Putamen (tissue), 1 donor: ENCODE results near the gene CLP1.
"Not testable (repeated sequence)": the region's sequence is repeated elsewhere in the genome, so short reads cannot be mapped to it uniquely, and the experiment has no call there.

ENCODE experiments used
- DNase-seq: peaks from one replicate; pipeline ENCODE4 v3.0.0-alpha.2; 2016; ENCODE audit warnings: low spot score

CLP1 gene

DNA sequence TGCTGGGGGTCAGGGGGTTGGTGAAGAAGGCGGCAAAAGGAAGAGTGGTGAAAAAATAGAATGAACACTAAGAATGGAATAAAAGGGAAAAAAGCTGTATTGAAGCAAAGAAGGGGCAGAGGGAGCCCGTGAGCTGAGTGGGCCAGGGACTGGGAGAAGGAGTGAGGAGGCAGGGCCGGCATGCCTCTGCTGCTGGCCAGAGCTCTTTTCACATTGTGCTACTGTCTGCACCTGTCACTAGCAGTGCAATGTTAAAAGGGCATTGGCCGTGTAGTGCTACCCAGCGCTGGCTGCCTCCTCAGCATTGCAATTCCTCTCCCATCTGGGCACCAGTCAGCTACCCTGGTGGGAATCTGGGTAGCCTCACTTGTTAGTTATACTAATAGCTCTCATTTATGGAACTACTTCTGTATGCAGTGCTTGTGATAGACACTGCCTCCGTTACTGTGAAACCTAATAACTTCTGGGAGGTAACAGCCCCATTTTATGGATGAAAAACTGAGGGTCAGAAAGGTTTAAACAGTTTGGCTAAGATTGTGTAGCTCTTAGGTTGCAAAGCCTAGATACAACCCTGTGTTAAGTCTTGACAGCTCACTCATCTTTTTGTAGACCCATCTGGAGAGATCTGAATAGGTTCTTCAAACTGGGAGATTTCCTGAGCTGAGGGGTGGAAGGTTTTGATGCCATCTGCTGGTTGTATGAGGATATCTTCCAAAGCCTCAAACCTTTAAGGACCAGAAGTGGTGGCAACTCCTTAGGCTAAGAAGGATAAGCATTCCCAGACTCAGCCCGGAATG is 16.4 kb upstream of the CLP1 start:
- peak; percentile 43 for DNase-seq

- no peak for DNase-seq
Measured at GRCh38 chr11:57643802-57644201, 13.8 kb upstream of the CLP1 start.

- no peak for DNase-seq
Measured at GRCh38 chr11:57644748-57645688, 12.5 kb upstream of the CLP1 start.

GRCh38 chr11:57645689-57646085 is 11.9 kb upstream of the CLP1 start:
- DNase-seq, result no peak

DNA sequence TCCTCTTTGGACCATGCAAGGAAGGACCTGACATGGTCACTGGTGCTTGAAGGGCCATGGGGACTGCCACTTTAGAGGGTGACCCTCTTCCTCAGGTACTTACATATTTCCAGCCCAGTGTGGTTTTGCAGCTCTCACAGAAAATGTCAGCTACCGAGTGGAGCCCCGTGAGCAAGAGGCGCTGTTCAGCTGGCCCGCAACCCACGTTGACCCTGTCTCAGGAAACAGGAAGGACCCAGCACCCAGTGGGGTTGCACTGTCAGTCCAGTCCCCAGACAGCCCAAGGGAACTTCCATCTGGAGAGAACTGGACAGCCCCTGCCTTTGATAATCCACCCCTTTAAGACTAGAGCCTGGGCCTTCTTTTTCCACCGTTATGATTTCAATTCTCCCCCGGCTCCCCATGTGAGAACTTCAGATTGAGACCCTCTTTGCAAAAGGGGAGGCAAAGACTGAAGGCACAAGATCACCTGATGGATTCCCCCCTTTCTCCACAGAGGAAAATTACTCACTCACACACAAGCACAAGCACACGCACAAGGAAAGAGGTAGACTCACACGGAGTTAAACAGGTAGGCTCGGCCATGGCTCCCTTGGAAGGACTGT is 11.3 kb upstream of the CLP1 start:
- no peak for DNase-seq

- DNase-seq, result no peak
Measured at GRCh38 chr11:57646799-57647303, 10.7 kb upstream of the CLP1 start.

GRCh38 chr11:57647372-57647771 is 10.2 kb upstream of the CLP1 start:
- no peak for DNase-seq

GRCh38 chr11:57647960-57648800 is 9.4 kb upstream of the CLP1 start:
- DNase-seq, result no peak

GRCh38 chr11:57648801-57649735 is 8.5 kb upstream of the CLP1 start:
- no peak for DNase-seq

DNA sequence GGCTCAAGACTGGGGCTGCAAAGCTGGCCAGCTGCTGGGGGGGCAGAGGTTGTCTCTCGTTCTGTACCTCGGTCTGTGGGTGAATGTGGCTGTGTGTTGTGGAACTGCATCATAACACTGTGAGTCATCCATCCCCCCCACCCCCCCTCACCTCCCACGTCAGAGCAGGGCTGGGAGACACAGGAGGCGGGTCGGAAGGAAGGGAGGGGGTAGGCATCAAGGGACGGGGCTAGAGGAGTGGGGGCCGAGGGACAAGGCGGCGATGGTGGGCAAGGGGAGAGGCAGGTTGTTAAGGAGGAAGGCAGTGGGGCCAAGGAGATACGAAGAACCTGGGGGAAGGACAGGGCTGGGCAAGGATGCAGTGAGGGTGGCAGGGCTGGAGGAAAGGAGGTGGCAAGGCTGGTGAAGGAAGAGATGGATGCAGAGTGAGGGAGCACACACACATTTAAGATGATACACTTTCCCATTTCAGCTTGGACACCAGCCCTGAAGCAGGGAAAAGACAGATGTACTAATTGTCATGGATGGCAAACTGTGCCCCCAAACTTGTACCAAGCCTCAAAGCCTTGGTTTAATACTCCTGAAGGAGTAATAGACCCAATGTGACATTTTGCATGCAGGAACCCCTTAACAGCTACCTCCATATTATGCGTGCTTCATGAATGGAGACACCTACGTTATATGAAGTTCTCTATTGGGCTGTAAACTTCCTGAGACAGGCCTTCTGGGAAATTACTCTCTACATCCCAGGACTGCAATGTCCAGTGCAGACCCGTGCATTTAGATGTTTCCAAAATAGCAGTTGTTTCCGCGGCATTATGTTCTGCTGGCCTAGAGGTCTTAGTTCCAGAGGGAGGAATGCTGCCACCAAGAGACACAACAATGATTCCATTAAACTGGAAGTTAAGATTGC is 7.5 kb upstream of the CLP1 start, which contains the start of gene YPEL4:
TSS of gene YPEL4 (minus strand) at position 87 of the 913 bp plus-strand sequence. CDS start 2,805 bp downstream, outside the sequence.
- peak; percentile 89 for DNase-seq

DNA sequence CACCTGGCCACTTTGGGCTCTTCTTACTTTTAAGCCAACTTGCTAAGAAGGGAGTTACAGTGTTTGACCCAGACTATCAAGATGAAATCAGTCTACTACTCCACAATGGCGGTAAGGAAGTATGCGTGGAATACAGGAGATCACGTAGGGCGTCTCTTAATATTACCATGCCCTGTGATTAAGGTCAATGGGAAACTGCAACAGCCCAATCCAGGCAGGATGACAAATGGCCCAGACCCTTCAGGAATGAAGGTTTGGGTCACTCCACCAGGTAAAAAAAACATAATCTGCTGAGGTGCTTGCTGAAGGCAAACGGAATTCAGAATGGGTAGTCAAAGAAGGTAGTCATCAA is 6.8 kb upstream of the CLP1 start:
- no peak for DNase-seq

GRCh38 chr11:57651408-57651807 is 6.2 kb upstream of the CLP1 start:
- no peak for DNase-seq

- DNase-seq, result not testable (repeated sequence)
Measured at GRCh38 chr11:57652230-57652629, 5.3 kb upstream of the CLP1 start.

- no peak for DNase-seq
Measured at GRCh38 chr11:57652662-57653061, 4.9 kb upstream of the CLP1 start.

- DNase-seq, result no peak
Measured at GRCh38 chr11:57653163-57653562, 4.4 kb upstream of the CLP1 start.

DNA sequence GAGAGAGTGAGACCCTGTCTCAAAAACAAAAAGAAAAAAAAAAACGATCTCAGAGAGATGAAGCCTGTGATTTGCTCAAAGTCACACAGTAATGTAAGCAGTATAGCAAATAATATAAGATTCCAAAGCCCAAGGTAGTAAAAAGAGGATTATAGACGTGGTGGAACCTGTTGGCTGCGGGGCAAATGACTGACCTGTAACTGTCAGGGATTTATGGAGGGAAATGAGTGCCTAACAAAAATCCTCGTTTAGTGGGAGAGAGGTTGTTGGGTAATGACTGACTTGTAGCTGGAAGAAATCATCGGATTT is 723 bp upstream of the CLP1 start:
- no peak for DNase-seq

DNA sequence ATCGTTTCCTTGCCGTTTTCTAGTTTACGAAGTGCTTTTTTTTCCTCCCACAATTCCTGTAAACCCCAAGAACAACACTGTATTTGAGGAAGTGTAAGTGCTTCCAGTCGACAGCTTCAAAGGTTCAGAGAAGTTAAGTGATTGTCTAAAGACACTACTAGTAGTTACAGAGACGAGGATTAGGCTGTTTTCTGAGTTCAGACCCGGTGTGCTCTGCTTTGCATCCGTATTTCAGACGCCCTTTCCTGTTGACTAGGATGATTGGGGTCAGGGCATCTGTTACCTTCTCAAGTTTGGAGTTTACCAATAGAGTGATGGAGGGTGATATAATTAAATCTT is 430 bp downstream of the CLP1 start:
- no peak for DNase-seq

- DNase-seq, result no peak
Measured at GRCh38 chr11:57659669-57660068, 2.1 kb downstream of the CLP1 start.

DNA sequence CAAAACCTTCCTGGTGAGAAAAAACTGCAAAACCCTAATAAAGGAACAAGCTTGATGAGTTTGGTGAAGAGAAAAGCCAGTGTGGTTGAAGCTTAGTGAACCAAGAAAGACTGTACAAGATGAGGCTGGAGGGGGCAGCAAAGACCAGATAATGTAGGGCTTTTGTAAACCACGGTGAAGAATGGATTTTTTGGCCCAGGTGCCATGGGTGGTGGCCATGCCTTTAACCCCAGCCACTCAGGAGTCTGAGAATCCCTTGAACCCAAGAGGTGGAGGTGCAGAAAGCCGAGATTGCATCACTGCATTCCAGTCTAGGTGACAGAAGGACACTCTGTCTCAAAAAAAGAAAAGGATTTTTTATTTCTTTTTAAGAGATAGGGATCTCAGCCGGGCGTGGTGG is 5.3 kb downstream of the CLP1 start:
- no peak for DNase-seq

DNA sequence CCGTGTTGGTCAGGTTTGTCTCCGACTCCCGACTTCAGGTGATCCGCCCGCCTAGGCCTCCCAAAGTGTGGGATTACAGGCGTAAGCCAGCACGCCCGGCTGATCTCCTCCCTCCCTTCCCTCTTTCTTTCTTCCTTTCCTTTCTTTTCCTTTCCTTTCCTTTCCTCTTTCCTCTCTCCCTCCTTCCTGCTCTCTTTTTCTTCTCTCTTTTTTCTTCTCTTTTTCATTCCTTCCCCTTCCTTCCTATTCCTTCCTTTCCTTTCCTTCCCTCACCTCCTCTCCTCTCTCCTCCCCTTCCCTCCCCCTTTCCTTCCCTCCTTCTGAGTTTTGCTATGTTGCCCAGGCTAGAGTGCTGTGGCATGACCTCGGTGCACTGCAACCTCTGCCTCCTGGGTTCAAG is 6.4 kb downstream of the CLP1 start:
- DNase-seq, result no peak
